A204.1 (cell line): ENCODE measurements around the gene SLC9A3.

ENCODE experiments used
- FAIRE-seq: peaks from 2 replicates; lab custom pipeline; 2012; peaks lifted over from hg19 to GRCh38; lab: Jason Lieb, UNC

Gene SLC9A3

GRCh38 chr5:458547-459353 lies 65.5 kb downstream of the SLC9A3 start:
- FAIRE-seq: no peak

- no peak for FAIRE-seq
These were observed 66.9 kb downstream of the SLC9A3 start for GRCh38 chr5:457195-457961.

DNA sequence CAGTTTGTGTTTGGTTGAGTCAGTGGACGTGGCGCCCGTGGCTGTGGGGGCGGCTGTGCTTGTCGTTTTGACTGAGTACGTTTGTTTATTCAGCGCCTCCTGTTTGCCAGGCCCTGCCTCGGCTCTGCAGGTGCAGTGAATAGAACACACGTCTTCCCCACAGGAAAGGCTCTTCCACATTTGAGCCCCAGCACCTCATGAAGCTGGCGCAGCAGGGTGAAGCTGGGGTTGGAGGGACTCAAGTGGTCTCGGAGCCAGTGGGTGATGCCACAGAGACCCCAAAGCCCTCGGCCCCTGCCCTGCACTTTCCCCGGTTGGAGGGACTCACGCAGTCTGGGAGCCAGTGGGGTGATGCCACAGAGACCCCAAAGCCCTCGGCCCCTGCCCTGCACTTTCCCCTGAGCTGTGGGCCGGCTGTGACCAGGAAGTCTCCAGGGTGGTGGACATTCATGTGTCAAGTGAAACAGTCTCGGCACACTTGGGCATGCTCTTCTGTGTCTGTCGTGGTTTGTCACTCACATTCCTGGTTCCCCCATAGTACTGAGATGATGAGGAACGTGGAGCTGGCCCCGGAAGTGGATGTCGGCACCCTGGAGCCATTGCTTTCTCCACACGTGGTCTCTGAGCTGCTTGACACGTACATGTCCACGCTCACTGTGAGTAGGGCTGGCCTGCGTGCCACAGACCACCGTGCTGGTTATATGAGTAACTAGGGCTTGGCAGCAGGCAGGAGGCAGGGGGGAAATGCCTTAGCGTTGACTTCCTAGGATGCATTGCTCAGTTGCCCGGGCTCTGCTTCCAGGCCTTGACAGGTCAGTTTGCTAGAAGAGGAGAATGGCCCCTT lies 67.7 kb downstream of the SLC9A3 start:
- no peak for FAIRE-seq

DNA sequence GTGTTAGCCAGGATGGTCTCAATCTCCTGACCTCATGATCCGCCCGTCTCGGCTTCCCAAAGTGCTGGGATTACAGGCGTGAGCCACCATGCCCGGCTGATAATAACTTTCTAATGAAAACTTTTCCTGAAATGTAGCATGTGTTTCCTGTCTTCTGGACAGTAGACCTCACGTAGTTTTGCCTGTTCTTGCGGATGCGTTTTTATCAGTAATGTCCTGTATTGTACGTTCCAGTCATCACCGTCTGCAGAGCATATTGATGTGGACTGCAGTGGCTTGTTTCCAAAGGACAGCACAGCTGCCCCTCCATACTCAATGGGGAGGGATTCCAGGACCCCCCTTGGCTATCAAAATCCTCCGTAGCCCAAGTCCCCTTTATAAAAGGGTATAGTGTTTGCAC lies 68.4 kb downstream of the SLC9A3 start:
- no peak for FAIRE-seq

DNA sequence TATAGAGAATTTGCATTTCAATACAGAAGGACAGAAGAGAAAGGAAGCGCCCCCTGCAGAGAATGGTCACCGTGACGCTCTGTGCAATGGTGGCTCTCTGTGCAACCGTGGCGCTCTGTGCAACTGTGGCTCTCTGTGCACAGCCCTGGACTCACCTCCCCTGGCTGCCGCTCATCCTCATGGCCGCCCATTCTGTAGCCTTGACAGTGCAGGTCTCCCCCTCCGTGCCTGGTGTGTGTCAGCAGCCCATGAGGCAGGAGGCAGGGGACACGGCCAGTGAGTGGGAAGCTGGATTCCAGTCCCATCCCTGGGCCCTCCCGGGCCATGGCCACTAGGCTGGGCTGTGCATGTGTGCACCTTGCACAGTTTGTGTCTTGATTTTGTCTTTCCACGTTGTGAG lies 69.3 kb downstream of the SLC9A3 start:
- FAIRE-seq: no peak

DNA sequence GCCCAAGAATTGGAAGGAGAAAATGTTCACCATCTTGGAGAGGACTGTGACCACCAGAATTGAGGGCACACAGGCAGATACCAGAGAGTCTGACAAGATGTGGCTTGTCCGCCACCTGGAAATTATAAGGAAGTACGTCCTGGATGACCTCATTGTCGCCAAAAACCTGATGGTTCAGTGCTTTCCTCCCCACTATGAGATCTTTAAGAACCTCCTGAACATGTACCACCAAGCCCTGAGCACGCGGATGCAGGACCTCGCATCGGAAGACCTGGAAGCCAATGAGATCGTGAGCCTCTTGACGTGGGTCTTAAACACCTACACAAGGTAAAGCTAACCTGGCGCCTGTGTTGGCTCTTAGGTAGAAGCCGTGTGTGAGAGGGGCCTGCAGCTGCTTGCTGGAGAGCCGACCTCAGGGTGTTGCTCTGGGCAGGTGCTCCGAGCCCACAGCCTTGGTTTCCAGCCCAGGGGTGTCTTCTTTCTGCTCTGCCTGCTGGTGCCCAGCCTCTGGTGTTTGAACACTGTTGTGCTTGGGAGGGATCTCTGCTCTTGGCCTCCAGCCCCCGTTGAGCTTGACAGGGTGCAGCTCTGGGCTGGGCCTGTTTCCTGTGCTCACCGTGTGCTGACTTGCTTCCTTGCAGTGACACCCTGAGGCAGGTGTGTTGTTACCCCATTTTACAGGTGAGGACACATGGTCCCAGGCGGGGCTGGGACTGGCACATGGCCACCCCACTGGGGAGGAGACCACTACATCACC lies 70.3 kb downstream of the SLC9A3 start:
- no peak for FAIRE-seq

- no peak for FAIRE-seq
These were observed 71.1 kb downstream of the SLC9A3 start for GRCh38 chr5:452978-453710.

DNA sequence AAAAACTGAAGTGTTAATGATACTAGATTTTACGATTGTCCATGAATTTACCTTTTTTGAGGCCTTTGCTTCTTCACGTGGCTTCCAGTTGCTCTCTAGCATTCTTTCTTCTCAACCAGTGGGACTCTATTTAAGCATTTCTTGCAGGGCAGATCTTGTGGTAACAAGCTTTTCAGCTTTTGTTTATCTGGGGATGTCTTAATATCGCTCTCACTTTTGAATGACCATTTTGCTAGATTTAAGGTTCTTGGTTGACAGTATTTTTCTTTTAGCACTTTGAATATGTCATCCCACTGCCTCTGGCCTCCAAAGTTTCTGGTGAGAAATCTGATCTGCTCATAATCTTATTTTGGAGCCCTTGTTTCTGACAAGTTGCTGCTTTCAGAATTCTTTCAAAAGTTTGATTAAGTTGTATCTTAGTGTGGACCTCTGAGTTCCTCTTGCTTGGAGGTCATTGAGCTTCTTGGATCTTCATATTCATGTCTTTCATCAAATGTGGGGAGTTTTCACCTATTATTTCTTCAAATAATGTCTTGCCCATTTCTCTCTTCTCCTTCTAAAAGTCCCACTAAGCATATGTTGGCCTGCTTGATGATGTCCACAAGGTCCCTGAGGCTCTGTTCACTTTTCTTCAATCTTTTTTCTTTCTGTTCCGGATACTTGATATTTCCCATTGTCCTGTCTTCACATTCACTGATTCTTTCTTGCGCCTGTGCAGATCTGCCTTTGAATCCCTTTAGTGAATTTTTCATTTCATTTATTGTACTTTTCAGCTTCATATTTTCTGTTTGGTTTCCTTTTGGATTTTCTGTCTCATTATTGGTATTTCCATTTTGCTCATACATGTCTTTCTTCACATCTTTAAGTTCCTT lies 72.4 kb downstream of the SLC9A3 start:
- no peak for FAIRE-seq

- no peak for FAIRE-seq
These were observed 75.1 kb downstream of the SLC9A3 start for GRCh38 chr5:449151-449550.

GRCh38 chr5:448766-449090 lies 75.5 kb downstream of the SLC9A3 start:
- no peak for FAIRE-seq

DNA sequence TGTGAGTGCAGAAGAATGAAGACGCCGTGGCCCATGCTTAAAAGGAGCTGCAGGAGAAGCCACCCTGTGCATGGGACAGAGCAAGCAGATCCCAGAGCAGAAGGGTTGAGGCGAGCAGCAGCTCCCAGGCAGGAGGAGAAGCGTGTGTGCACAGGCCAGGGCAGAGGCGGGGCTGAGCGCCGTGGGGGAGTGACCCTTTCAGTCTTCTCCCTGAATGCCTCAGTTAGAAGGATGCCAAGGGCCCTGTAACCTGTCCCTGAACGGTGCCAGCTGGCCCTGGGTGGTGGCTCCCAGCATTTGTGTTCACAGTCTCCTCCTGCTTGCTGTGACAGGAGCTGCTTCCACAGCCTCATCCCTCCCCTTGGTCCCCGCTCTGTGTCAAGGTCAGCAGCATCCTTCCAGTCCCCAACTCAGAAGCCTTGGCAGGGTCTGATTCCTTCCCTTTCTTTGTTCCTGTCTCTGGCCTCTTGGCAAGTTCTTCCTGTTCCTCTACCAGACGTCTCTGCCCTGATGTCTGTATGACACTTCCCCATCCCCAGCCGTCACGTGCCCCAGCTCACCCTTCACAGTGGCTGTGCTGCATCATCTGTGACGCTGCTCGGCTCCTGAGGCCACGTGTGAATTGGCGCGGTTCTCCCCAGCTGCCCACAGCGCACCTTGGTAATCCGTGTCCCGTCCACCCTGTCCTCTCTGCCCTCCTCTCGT lies 76.0 kb downstream of the SLC9A3 start:
- no peak for FAIRE-seq

DNA sequence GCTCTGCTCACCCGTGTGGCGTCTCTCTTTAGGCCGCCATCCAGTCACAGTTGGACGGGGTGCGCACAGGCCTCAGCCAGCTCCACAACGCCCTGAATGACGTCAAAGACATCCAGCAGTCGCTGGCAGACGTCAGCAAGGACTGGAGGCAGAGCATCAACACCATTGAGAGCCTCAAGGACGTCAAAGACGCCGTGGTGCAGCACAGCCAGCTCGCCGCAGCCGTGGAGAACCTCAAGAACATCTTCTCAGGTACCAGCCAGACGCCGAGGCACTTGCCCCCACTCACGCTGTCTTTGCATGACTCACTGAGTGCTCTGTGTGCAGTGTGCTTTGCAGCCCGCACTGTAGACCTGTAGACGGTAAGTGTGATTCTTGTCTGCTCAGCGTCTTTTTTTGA lies 76.7 kb downstream of the SLC9A3 start:
- FAIRE-seq: no peak

DNA sequence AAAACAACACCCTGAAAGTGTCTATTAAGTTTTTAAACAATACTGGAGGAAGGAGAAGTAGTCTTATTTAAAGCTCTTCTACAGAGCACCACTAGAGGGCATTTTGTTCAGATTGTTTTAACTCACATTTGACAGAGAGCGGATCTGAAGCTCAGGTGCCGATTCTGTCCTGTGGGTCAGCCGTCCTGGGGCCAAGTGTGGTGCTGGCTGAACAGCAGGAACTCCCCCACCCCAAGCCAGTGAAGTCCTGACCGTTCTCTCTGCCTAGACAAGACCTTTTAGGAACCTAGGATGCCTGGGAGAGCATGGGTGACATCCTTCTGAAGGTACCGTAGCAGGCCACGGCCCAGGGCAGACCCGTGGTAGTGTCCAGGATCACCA lies 77.4 kb downstream of the SLC9A3 start:
- no peak for FAIRE-seq

GRCh38 chr5:446066-446882 lies 78.0 kb downstream of the SLC9A3 start:
- no peak for FAIRE-seq

- no peak for FAIRE-seq
These were observed 78.7 kb downstream of the SLC9A3 start for GRCh38 chr5:445591-445990.

- FAIRE-seq: no peak
These were observed 80.0 kb downstream of the SLC9A3 start for GRCh38 chr5:444226-444625.

GRCh38 chr5:443239-444151 lies 80.8 kb downstream of the SLC9A3 start:
- FAIRE-seq: no peak
